ENCODE results near the gene CCDC13.

Gene CCDC13

DNA sequence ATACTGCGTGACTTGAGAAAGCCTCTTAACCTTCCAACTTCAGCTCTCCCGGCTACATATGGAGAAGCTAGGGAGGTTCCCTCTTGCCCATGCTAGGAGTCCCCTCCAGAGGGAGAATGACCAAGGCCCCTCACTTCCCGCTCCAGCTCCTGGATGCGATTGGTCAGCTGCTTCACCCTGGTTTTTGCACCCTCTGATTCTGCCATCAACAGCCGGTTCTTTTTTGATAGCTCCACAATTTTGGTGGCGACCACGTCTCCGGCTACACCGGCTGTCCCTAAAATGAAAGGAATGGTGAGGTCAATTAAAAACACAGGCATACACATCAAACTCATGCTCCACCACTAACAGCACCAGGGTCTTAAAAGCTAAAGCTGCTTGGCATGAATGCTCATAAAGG is 20.6 kb downstream of the CCDC13 start:
- no peak for DNase-seq

DNA sequence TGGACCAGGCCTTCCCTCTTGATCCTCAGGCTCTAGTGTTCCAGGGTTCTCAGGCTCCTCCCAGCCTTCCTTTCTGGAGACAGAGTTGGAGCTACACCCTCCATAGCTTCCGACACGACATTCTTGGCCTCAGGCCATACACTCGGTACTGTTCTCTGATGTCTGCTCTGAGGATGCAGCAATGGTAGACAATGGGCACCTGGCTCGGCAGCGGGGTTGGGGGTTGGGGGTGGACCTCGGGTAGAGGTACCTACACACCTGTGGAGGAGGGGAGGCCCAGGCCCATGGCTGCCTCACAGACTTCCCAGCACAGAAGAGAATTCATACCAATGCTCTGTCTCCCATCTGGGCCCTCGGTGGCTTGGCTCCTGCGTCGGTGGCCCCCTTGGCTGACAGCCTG is 21.4 kb downstream of the CCDC13 start:
- peak in 1 of 2 experiments; percentile 12 for DNase-seq

DNA sequence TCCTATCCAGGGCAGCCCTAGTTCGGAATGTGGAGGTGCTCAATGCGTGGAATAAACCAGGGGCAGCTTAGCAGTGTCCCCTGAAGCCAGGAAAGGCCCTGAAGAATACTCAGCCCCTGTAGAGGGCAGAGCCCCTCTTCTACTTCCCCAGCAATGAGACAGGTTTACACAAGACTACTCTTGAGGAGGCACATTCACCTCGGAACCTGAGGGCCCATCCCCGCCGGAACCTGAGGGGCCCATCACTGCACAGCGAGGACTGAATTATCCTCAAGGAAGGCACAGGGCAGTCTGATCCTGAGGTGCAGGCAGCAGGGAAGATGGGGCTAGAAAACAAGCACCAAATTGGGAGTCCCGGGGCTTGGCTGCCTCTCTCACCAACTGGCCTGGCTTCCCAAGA is 22.2 kb downstream of the CCDC13 start:
- no peak for DNase-seq

DNA sequence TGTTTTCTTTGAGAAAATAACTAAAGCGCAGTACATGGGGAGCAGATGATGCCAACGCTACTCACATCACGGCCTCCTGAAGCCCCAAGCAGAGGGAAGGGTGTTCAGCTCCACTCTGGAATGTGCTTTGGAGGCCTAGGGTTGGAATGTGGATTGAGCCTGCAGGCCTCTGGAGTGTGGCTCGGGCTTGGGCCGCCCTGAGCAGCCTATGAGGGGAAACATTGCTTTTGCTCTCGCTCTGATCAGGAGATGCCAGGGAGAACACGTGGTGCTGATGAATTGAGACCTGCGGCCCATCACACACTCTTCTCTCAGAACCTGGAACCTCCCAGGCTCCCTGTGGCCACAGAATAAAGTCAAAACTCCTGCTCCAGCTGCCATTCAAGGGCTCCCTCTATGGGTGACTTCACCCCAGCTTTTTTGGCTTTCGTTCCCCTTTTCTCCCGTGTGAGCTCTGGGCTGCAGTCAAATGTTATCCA is 23.3 kb downstream of the CCDC13 start:
- DNase-seq: no peak

DNA sequence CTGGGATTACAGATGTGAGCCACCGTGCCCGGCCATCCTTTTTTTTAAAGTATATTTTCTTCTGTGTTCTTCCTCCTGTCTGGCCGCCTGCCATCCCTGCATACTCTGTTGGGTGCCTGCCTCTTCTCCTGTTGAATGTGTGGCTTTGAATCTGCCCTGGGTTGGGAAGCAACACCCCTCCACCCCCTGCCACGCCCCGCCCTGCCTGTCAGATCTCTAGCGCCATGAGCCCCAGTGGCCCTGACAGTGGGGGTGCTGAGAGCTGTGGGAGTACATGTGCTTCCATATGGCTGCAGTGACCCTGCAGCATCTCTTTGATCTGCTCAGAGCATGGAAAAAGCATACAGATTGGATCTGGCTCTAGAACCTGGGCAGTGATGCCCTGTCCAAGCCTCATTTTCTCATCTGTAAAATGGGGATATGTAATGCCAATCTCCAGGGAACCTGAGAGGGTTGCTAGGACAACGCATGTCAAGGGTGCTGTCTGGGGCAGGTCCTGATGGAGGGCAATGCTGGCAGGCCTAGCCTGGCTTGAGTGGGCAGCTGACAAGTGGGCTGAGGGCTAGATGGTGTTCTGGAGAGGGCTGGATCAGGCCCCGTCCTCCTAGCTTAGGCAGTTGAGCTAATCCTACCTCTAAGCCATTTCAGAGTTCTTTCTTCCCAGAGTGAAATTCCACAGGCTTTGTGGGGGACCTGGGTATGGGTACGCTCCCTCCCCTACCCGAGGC is 23.9 kb downstream of the CCDC13 start:
- DNase-seq: no peak

DNA sequence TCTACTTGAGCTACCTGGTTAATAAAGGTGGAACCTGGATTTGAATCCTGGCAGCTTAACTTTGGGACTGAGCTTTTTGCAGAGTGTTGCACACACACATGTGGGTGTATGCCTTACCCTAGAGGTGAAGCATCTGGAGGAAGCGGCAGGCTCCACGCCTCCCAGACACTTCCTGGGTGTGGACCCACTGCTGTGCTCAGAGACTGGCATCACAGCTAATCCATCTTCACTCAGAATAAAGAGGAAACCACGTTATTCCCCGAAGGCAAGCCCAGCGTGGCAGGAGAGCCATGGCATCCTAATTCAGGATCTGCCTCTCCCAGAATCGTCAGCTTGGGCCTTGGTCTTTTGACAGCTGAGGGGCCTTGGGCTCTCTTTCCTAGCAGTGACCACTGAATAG is 25.5 kb downstream of the CCDC13 start:
- no peak for DNase-seq

DNA sequence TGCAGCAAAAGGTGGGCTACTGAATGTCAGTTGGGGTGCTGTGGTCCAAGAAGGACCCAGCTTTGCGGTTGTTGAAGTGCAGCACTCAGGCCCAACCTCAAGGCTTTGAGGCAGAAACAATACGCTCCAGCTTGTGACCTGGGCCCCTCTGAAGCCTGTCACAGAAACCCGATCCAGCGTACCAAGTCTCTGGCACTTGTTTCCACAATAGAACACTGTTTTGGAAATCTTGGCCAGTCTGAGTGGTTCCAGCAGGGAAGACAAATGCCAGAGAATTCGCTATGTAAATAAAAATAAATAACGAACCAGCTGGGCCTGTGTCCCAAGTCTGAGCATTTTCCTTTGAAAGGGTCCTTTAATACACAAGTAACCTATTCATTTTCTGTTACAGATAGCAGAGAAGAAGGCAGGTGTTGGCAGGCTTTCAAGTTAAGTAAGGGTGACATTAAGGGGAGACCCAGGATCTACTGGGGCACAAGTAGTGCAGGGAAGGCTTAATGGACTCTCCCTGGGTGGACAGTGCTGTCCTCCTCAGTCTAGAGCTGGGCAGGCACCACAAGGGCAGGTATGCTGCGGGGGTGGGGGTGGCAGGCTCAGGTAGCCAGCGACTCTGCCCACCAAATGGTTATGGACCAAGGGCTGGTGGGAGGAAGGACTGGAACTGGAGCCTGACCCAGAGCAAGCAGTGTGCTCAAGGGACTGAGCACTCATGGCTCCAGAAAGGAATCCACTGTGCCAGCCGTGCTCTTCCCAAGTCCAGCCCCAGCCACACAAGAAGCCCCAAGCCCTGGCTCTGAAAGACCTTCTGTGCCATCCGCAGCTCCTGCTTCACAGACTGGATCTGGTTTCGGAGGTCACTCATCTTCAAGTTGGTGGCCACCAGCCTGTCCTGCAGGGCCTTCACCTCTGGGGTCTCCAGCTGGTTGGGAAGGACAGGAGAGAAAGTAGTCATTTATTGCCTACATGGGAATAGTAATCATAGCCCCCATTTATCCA is 26.3 kb downstream of the CCDC13 start:
- no peak for DNase-seq

DNA sequence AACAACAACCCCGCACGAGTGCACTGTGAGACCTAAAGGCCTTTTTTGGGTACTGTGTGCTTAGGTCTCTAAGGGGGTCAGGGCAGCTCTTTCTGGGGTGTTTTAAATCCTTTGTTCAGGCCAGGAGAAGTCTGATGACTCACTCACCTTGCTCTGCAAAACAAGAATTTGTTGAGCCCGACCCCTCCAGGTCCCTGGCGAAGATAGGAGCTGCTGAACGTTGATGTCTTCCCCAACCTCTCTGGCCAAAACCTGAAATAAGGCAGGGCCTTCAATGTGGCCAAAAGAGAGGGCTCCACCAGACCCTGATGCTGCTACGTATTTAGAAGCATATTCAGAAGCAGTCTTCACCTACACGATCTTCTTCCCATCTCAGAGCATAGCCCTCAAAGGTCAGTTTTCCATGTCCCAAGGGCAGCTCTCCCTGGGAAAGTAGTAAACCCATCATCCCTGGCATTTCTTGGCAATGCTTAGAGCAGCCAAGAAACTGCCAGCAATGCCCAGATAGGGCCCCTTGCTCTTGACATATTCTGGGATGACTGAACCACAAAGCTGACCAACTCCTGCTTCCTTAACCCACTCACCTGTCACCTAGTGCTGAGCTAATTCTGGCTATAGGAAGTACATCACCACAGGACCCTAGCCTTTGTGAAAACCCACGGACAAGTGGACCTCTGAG is 27.1 kb downstream of the CCDC13 start:
- no peak for DNase-seq

DNA sequence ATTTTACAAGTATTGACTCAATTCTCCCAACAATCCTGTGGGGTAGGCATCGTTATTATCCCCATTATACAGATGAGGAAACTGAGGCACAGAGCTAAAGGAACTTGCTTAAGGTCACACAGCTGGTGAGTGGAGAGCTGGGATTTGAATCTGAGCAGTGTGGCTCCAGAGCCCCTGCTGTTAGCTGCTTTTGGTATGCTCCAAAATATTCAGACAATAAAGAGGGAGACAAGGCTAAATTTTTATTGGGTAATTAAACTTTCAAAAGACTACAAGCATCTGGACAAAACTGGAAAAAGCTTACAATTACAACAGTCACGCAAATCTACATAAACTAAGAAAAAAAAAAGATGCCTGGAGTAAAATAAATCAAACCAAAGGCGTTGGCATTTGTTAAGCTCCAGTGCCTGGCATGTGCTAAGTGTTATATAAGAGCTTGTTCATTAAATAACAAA is 27.7 kb downstream of the CCDC13 start:
- DNase-seq: no peak

DNA sequence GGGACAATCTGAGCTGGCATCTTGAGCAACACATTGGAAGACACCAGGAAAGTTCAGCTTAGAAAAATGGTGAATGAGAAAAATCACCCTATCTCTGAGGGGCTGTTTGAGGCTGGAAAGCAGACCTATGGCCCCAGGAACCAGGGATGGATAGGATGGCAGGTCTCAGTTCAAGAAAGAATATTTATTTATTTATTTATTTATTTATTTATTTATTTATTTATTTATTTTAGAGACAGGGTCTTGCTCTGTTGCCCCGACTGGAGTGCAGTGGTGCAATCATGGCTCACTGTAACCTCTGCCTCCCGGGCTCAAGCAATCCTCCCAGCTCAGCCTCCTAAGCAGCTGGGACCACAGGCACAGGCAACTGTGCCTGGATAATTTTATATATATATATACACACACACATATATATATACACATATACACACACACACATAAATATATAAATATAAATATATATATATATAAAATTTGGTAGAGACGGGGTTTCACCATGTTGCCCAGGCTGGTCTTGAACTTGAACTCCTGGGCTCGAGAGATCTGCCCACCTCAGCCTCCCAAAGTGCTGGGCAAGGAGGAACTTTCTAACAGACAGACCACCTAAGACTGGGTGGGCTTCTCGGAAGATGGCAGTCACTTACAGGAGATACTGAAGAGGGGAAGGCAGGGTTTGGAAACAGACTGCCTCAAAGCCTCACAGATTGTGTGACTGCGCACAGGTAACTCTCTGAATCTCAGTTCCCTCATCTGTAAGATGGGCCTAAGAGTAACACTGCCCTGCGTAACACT is 29.7 kb downstream of the CCDC13 start:
- DNase-seq: no peak

DNA sequence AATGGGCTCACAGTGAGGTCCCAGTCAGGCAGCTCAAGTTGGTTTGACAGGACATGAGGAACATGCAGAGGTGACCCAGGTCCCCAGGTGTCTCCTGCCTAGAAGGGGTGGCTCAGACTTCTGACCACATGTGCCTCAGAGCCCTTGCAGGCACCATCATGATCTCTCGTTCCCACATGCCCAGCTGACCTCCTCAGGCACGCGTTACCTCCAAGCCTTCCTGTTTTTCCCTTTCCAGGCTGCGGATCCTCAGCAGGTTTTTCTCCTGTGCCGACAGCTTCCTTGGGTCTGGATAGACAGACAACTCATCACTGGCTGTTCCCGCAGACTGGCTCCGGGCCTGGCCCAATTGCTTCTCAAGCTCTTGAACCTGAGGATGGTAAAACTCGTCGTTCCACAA is 30.4 kb downstream of the CCDC13 start:
- no peak for DNase-seq

DNA sequence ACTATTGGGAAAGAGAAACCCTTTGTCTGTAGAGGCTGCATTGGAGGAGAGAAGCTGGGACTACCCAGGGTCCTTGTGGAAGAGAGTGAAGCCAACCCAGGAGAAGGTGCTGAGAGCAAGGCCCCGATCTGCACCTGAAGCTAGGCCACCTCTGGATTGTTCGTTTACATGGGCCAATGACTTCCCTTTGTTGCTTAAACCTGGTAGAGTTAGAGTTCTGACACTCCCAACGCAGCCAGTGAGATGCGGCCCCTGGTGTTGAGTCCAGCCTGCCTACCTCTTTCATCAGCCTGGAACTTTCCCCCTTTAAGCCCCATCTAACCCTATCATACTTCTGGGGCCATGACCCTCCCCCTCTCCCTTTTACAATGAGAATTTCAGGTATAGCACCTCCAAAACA is 30.8 kb downstream of the CCDC13 start:
- no peak for DNase-seq

DNA sequence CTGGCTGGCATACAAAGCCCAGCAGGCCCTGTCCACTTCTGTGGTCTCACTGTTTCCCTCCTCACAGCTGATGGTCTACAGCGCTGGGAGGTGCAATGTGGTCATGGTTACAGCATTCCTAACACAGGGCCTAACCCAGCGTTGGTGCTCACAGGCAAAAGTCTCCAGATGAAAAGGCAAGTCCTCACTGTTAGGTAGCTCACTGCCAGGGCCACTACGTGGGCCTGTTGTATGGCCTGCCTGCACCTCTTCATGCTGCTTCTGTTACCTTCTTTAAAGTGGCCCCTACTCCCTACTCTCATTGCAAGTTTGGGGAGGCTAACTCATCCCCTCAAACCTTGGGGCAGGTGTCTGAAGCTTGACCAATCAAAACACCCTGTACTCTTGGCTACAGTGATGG is 31.3 kb downstream of the CCDC13 start:
- DNase-seq: no peak

DNA sequence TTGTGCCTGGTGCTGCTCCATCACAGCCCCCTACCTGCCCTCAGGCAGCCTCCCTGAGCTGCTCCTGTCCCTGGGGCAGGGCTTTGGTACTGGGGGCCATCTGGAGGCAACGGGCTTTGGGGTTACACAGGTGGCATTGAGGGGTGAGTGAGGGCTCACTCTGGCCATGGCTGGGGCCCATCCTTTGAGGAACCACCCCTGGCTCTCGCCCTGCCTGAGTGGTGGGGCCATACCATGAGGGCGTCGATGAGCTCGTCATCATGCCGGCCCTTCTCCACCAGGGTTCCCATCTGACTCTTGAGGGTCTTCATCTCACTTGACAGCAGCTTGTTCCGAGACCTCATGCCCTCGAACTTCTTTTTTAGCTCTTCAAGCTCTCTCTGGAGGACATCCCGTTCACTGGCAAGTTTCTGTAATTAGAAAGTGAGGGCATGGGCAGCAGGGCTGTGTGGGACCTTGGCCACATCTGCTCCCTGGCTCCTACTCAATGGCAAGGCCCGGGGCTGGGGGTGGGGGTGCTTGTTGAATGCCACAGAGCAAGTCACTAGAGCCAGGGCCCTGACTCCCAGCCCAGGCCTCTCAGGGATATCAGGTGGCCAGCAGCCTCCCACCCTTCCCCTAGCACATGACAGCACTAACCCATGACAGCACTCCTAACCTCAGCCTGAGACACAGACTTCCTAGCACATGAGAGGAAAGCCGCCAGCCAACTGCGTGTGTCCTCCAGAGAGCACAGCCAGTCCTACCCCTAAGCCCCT is 33.5 kb downstream of the CCDC13 start:
- no peak for DNase-seq

DNA sequence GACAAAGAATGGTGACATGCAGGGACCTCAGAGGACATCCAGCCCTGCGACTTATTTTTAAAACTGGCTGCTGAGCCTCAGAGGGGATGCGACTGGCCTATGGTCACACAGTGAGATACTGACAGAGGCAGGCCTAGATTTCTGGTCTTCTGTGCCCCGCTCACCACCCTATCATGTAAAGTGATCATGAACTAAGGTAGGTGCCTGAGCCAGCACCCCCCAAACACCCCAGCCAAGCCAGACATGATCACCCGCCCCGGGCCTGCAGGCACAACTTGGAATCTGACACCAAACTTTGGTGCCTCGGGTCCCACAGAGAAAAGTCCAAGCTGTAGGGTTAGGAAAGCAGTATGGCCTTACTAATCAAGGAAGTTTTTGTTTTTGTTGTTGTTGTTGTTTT is 36.5 kb downstream of the CCDC13 start:
- DNase-seq: no peak

DNA sequence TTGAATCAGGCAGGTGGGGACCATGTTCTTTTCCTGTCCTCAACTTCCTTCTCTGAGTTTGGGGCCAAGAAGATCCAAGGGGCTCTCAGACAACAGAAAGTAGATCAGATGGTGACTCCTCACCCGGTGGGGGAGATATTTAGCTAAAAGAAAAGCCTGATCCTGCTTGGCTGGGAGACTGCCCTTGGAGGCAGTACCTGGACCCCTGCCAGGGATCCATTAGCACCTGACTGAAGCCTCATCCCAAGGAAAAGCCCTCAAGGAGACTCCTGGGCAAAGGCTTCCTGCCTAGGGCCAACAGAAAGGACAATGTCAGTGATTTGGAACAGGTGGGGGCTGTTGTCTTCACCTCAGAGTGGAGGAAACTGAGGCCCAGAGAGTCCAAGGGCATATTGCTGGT is 37.0 kb downstream of the CCDC13 start:
- no peak for DNase-seq

DNA sequence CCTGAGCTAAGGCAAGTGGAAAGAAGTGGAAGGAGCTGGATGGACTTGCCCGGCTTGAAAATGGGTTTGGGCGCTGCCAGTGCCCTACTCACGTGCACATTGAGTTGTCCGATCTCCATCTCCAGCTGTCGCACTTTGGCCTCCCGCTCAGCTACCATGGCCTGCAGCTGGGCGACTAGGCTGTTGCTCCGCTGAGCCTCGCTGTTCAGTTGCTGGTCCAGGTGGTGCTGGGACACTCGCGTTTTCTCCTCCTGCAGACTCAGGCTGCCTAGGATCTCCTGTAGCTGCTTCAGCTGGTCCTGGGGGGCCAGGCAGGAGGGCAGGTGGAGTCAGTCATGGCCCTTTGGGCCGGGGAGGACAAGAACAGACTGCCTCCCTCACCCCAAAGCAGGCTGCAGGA is 37.4 kb downstream of the CCDC13 start:
- no peak for DNase-seq

DNA sequence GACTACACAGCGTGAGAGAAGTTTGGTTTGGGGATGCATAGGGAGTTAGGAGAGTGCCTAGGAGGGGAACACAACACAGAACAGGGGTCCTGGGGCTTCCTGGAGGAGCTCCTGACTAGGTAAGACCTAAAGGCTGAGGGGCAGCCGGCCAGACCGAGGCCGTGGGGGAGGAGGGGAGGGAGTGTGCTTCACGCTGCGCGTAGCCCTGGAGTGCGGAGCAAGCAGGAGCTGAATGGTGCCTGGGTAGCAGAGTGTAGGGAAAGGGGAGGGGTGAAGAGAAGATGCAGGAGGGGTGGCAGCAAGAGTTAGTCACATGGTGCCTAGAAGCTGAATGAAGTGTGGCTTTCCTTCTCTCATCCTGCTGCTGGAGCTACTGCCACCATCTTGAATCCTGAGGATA is 38.0 kb downstream of the CCDC13 start:
- no peak for DNase-seq

DNA sequence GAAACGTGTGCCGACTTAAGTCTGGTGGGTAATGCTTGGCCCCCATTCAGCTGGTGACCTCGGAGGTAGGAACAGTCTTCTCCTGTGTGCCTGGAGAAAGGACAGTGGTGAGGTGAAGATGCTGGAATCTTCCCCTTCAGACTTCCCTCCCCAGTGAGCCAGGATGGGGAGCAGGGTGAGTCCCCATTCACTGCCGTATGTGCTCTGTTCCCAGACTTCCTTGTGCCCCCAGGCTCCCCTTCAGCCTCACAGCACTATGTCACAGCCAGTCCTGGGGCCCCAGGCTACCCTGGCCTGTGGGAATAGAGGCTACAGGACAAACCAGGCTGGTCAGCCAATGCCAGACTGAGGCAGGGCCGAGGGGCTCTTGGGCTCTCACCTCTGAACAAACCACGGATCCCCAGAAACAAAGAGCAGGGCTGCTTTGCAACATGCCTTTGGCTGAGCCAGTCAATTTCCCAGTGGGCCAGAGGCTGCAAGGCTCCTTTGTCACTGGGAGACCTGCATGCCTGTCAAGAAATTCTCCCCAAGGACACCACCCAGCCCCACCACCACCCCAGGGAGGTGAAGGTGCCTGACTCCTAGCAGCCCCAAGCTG is 38.7 kb downstream of the CCDC13 start:
- DNase-seq: no peak

DNA sequence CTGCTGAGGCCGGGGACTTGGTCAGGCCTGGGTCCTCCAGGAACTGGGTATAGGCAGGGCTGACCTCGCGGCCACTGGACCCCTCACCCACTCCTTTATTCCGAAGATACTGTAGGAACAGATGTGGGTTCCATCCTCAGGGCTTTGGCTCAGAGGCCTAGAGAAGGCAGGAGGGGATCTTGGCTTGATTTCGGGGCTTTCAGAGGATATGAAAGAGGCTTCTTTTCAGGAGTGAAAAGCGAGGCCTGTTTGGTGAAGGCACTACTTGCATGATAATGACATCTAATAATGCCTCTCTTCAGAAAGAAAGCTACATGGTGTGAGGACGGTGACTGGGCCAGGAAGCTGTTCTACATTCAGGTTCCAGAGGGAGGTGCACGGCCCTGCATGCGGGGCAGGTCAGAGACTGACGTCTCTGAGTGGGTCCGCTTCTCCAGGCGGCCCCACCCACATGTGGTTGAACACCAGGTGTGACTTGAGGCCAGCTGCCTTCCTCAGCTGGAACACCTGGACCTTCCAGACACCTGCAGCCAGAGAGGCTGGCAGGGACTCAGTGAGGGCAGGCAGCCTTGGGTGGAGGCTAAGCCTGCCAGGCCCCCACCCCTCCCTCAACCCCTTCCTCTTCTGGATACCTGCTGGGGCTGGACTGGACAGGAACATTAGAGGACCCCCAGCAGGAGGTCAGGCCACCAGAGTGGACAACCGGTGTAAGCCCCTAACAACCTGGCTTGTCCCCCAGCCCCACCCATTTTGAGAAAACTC is 39.4 kb downstream of the CCDC13 start:
- peak; percentile 6 to 12 for DNase-seq

All from SHP77 (cell line).